NCI-H82 treated with DMSO at 0.1 percent for 48 hours (cell line): ENCODE data around the gene MCF2L.
"Not testable (repeated sequence)": the region's sequence is repeated elsewhere in the genome, so short reads cannot be mapped to it uniquely, and the experiment has no call there.

Experiments used
- DNase-seq: peaks from one replicate; lab custom pipeline; 2025; ENCODE audit not compliant: unreplicated experiment; lab: John Stamatoyannopoulos, UW

Gene MCF2L

DNA sequence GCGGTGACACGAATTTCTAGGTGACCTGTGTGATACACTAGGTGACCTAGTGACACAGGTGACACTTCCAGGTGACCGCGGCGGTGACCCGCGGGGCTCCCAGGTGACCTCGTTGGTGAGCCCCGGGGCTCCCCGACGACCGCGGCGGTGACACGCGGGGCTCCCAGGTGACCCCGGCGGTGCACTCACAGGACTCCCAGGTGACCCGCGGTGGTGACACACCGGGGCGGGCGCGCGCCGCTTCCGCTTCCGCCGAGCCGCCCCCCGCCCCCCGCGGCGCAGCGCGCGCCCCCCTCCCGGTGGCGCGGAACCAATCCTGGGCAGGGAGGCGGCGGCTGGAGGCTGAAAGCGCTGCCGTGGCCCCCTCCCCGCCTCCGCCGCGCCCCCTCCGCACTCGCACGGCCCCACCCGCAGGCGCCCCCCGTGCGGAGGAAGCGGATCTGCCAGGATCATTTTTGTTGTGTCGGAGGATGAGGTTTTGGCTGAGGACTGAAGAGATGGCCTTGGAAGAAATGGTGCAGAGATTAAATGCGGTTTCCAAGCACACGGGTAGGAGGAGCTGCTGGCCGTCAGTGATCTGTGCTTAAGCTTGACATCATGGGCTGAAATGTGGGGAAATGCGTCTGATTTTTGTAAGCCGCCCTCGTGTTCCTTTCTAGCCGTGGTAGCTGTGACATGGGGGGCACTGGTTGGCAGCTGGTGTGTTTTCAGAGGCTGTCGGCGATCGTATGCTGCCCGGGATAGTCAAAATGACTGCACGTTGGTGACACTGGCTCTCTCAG lies at the start of gene MCF2L:
Gene MCF2L (plus strand): TSS at position 305 of the 782 bp plus-strand sequence. CDS start 166 bp downstream, at position 471.
- DNase-seq, result no peak

DNA sequence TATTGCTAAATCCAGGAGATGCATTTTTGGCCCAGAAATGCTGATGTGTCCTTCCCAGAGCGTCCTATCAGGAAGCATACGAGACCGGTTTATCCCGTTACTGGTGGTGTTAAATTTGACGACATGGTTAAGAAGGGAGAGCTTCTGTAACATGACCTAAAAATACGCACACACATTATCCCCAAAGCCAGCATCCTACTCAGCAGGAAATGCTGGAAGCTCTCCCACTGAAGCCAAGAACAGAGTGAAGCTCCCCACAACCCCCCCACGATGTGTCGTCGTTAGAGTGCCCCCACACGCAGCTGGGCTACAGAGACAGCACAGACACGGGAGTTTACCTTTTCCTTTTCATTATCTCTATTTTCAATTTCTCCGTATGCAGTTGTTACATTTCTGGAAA lies 45.1 kb upstream of the MCF2L start:
- no peak for DNase-seq

DNA sequence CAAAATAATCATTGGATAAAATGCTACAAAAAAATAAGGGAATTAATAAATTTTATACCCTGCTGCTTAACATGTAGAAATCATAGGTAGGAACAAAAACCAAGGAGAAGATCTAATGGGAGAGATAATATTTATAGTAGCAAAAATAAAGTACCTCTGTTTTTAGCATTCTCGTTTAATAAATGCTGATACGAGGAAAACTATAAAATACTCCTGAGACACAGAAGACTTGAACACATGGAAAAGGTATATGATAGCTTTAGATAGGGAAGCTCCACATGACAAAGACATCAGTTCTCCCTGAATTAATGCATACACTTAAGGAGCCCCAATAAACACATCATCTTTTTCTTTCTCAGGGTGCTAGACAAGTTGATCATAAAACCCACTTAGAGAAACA lies 44.6 kb upstream of the MCF2L start:
- DNase-seq, result no peak

- no peak for DNase-seq
These were observed 43.0 kb upstream of the MCF2L start for GRCh38 chr13:112926003-112926402.

DNA sequence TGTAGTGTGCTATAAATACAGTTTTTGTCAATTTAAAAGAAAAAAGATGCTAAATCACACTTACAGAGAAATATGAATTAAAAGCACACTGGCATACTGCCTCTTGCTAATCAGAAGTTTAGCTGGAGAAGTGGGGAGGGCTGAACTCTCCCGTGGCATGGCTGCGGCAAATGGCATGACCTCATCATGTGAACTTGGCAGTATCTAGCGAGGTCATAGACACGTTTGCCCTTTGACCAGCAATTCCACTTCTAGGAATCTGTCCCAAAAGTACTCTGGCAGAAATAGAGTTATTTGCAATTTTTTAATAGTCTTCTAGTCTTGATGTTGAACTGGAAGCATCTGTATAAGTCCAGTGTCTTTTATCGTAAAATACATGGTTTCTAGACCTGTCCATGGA lies 42.0 kb upstream of the MCF2L start:
- DNase-seq, result no peak

DNA sequence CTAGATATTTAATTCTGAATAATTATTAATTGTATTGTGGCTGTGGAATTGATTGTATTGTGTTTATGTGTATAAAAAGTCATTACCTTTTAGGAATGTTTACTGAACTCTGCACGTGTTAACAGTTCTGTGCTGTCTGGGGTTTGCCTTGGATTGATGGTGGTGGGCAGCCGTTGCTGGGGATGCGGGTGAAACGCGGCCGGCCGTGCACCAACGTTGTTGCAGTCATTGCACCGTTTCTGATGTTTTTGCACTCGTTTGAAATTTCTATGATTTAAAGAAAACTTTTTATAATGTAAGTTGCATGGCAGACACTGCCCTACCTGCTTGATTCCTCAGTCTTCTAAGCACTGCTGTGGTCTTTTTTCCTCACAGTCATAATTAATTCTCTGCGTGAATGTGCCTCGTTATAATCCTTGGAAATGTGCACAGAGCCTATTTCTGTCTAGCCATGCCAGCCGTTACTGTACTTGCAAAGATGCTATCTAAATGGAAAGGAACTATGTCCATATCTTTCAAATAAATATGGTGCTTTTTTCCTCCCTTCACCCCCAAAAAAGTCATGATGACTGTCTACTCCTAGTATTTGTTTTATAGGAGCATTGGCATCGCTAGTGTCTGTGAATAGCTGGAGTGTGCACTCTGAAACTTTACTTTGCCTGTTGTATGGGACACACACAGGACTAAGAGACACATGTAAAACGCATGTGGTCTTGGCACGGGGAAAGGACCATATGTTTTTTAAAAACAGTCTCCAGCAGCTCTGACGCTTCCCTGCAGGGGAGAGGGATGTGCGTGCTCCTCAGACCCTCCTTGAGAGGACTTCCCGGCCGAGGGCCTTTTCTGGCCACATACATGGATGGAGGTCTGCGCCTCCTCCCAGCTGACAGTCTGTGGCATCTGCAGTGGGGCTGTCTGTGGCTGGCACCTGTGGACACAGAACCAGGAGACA lies 40.7 kb upstream of the MCF2L start:
- no peak for DNase-seq

GRCh38 chr13:112928972-112929782 lies 39.8 kb upstream of the MCF2L start:
- no peak for DNase-seq

- DNase-seq, result no peak
These were observed 39.3 kb upstream of the MCF2L start for GRCh38 chr13:112929783-112930055.

- DNase-seq, result no peak
These were observed 38.8 kb upstream of the MCF2L start for GRCh38 chr13:112930192-112930591.

- peak; percentile 38 for DNase-seq
These were observed 37.7 kb upstream of the MCF2L start for GRCh38 chr13:112931028-112931934.

GRCh38 chr13:112932971-112933370 lies 36.0 kb upstream of the MCF2L start:
- no peak for DNase-seq

- no peak for DNase-seq
These were observed 35.4 kb upstream of the MCF2L start for GRCh38 chr13:112933649-112934048.

DNA sequence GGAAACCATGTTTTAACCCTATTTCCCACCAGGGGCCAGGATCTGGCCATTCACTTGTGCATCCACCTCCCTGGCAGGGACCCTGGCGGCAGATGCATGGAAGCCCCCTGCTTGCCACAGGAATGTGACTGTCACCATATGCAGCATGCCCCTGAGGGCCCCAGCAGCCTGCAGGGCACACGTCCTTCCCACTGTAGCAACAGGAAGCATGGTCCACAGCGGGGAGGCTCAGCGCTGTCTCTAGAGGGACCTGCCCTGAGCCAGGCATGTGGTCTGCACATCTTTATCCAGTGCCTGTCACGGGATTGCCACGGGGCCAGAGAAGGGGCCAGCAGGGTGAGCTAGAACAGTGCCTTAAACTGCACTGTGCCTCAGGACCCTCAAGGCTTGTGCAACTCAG lies 34.9 kb upstream of the MCF2L start:
- no peak for DNase-seq

DNA sequence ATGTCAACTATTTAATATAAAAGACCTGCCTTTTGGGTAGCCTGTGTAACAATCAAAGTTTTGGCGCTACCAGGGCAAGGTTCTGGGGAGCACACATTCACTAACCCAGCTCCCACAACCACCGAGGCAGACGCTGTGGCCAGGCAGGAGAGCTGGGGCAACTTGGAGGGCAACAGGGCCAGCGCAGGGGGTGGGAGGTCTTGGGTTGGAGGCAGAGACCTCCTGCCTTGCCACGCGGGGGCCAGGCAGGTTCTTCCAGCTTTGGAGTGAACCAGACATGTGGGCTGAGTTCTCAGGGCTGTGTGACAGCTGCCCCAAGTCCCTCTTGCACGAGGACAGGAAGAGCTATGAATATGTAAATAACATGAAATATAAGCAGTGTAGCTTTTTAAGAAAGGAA lies 30.3 kb upstream of the MCF2L start:
- no peak for DNase-seq

- no peak for DNase-seq
These were observed 28.8 kb upstream of the MCF2L start for GRCh38 chr13:112940236-112940635.

- no peak for DNase-seq
These were observed 27.7 kb upstream of the MCF2L start for GRCh38 chr13:112941349-112941748.

DNA sequence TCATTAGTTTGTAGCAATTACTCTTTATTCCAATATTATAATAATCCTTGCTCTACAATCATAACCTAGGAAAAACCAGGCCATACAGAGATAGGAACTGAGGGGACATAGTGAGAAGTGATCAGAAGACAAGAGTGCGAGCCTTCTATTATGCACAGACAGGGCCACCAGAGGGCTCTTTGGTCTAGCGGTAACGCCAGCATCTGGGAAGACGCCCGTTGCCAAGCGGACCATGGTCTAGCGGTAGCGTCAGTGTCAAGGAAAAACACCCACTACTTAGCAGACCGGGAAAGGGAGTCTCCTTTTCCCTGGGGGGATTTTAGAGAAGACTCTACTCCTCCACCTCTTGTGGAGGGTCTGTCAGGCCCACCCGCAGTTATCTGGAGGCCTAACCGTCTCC lies 27.2 kb upstream of the MCF2L start:
- DNase-seq, result not testable (repeated sequence)

- peak; percentile 85 for DNase-seq
These were observed 26.2 kb upstream of the MCF2L start for GRCh38 chr13:112942689-112943308.

DNA sequence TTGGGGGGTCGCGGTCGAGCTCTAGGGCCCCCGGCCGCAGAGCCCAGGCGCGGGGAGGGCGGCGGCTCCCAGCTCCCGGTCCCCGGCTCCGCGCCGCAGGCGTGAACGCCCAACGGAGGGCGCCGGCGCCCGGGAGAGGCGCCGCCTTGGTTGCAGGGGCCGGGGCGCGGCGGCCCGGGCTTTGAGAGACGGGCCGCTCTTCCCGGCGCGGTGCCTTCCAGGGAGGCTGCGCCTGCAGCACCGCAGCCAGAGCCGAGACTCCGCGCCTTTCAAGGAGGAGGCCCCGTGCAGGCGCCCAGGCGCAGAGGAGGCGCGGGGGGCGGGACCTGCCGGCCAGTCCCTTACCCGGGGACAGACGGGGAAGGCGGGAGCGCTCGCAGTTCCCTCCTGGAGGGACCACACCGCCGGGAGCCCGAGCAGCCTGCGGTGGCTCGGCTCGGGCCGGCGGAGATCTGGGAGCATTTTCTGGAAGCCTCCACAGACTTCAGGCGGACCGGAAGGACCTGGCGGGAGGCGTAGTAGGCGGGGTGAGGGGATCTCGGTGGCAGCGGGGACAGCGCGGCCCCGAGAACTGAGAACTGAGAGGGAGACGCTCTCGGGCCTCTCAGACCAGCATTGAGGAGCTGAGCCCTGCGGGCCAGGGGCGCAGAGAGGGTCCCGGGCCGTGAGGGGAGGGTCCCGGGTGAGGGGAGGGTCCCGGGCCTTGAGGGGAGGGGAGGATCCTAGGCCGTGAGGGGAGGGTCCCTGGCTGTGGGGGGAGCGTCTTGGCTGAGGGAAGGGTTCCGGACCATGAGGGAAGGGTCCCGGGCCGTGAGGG lies 25.5 kb upstream of the MCF2L start:
- no peak for DNase-seq
